GM21576 (cell line): ENCODE results near the gene AFDN.

Source experiments
- ATAC-seq: cut with Tn5 transposase; IDR thresholded peaks from one replicate; pipeline ENCODE4 v1.9.1; 2021; ENCODE audit warnings: mild to moderate bottlenecking, moderate library complexity; ENCODE audit not compliant: unreplicated experiment

Gene AFDN

DNA sequence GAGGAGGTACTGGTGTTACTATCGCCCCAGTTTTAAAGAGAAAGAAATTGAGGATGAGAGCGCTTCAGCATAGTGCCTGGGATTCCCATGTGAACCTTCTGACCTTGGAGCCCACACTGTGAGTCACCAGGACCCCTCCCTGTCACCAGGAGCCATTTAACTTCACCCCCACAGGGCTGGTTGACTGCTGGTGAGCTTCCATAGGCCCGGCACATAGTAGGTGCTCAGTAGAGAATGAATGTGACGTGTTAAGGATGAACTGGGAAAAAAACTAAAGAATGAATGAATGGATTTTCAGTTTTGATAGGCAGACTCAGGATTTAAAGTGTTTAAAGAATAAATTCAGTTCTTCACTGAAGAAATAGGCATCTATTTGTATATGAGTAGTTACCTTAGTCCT lies 117.4 kb downstream of the AFDN start:
- no peak for ATAC-seq

- no peak for ATAC-seq
Observed at GRCh38 chr6:167946007-167946406, 119.3 kb downstream of the AFDN start.

GRCh38 chr6:167946604-167947003 lies 119.9 kb downstream of the AFDN start:
- ATAC-seq = no peak

DNA sequence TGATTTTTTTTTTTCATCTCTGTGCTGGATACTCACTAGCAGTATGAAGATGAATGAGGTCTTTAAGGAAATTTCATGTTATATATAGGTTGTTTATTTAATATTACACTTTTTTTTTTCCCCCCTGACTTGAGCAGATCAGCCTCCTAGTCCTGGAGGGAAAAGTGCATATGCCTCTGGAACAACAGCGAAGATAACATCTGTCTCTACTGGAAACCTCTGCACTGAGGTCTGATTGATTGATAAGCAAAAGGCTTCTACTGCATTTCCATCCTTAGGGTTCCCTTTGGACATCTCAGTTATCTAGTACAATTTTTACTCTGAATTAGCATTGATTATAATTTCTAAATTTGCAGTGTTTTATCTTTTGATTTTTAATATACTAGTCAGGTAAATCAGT lies 121.0 kb downstream of the AFDN start:
- ATAC-seq = no peak

DNA sequence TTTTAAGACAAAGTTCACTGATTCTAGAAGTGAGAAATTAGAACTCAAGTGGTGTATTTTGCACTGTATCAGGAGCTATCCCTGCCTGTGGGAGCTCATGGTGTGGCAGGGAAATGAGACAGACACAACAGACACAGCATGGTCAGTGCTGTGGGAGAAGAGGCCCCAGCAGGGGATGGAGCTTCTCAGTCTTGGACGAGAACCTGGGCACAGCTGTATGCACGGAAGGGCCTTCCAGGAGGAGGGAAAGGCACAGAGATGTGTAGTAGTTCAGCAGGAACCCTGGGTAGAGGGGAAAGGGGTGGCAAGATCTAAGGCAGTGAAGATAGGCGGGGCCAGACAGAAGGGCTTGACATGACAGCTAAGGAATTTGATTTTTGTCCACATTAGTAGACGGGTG lies 122.0 kb downstream of the AFDN start:
- no peak for ATAC-seq

DNA sequence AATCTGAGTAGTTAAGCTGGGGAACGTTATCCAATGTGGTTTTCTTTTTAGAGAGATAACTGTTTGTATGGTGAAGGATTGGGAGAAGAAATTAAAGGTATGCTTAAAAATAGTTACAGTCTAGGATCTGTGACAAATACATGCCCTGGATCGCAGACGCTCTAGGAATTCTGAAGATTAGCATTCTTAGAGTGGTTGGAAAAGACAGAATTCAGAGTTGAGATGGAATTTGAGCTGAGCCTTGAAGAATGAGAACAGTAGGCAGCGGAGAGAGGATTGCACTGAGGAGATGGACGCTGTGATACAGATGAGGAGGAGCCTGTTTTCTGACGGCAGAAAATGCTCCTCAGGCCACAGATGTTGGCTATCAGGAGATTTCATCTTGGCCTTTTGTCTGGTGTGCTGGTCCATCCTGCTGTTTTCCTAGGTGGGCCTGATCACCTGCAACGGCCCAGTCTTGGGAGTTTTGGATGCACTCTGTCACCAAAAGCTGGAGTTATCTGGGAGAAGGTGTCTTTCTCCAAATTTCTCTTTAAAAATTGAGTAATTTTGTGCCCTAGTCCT lies 122.5 kb downstream of the AFDN start:
- ATAC-seq = no peak

GRCh38 chr6:167951781-167952511 lies 125.2 kb downstream of the AFDN start:
- no peak for ATAC-seq

DNA sequence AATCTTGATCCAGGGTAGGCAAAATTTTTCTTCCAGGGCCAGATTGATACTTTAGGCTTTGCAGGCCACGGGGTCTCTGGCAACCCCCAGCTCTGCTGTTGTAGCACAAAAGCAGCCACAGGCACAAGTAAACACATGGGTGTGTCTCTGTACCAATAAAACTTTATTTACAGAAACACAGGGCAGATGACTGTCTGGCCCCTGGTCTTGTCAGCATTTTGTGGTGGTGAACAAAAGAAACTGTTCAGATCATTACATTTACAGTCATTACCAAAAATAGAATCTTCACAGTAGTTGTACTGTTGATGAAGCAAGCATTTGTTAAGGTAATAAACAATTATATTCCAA lies 125.8 kb downstream of the AFDN start:
- no peak for ATAC-seq

DNA sequence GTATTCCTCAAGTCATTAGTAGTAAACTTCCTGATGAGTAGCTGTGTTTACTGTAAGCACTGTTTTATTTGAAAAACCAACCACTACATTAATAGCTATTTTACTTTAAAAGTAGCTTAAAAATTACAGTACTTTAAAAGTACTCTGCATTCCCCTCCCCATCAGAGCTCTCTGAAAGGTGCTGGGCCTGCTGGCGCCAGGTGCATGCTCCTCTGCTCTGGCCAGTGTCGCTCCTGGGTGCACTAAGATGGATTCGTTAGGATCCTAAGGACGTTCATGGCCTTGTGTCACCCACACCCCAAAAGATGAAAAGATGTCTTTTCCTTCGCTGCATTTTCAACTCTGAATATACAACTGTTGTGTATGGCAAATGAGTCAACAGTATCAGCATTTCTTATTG lies 126.8 kb downstream of the AFDN start:
- no peak for ATAC-seq

GRCh38 chr6:167954151-167954550 lies 127.4 kb downstream of the AFDN start:
- no peak for ATAC-seq

DNA sequence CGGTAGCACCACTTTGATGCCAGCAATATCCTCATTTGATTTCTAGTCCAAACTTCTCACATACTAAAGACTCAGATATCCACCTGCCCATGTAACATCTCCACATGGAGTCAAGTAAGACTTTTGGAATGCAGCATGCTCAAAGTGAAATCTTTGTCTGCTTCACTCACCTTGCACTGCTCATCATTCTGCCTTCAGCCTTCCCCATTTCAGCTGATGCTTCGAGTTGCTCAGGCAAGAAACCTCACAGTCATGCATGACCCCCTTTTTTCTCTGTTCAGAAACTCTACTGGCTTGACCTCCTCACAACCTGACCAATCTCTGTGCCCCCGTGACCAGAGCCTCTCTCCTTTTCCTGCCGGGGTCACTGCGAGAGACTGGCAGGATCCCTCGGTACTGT lies 129.8 kb downstream of the AFDN start:
- ATAC-seq = no peak

- ATAC-seq = no peak
Observed at GRCh38 chr6:167956983-167957492, 130.3 kb downstream of the AFDN start.

DNA sequence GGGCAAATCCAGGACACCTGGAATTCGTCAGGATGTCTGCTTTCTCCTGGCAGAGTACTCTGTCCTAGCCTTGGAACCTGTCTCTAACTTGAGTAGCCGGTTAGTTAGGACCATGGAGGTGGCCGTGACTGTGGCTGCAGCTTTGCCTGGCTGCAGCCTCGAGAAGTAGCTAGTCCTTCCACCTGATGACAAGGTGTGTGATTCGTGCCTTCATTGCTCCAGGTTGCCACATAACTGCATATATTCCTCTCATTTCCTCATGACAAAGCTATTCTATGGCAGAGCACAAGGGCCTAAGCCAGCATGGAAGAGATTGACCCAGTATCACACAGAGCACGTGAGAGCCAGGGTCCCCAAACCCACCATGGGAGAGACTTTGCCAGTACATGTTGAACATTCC lies 130.9 kb downstream of the AFDN start:
- ATAC-seq = no peak

- no peak for ATAC-seq
Observed at GRCh38 chr6:167960579-167960978, 133.9 kb downstream of the AFDN start.

DNA sequence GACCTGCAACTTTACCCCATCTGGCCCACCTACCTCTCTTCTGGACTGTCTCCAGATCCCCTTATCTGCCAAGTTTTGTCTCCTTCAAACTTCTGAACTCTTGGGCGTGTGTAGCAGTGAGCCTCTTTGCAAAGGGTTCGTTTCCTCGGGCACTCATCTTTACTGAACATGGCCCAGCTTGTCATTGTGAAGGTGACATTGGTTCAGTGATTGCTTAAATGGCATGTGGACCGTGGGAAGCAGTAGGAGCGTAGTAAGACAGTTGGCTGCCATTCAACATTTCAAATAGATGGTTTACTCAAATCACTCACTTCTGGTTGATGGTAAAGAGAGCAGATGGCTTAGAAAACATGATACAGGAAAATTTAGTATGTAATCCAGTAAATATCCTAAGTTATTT lies 136.0 kb downstream of the AFDN start:
- no peak for ATAC-seq

DNA sequence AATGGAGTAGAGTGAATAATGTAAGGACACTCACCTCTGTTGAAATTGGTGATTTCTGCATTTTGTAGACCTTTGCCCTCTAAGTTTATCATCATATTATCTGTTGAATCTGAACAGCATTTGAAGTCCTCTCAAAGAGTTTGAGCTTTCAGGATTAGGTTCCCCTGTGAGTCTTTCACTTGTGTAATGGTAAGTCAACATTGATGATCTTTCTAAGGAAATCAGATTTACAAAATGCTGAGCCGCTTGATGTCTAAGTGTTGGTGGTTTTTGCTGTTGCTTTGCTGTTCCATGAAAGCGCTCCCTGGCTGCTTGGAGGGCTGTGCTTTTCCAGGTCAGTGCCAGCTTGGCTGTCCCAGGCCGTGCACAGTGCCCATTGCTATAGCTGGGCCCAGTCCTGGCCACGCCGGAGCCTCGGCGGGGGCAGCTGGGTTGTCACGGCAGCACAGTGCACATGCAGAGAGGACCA lies 136.9 kb downstream of the AFDN start:
- no peak for ATAC-seq

- no peak for ATAC-seq
Observed at GRCh38 chr6:167965592-167966539, 139.2 kb downstream of the AFDN start.

DNA sequence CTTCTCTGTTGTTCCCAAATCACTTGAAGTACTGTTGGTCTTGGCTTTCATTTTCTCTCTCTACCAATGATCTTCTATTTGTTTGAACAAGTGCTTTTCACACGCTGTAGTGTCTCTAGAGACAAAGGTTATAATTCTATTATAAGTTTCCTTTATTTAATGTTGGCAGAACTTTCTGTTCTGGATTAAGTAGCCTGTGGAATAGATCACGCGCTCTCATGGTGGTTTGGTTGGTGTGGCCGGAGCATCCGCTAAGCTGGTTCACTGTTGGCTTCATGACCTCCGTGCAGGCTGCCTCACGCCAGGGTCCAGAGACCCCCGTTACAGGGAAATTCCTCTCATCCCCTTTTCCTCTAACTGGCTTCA lies 139.8 kb downstream of the AFDN start:
- ATAC-seq = no peak

DNA sequence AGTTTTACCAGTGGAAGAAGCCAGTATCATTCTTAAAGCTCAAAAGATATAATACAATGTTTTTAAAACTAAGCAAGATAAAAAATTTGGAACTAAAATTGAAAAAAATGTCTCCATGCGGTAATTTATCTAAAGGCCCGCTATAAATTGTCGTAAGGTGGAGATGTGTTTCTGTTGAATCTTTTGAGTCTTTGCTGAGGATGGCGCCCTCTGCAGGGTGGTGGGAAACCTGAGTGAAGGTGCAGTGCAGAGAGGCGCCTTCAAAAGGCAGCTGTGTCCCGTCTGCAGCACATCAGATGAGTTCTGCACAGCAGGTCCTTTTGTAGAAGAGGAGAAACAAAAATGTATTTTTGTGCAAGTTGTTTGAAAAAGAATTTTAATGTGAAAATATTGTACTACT lies 141.4 kb downstream of the AFDN start:
- ATAC-seq = no peak

DNA sequence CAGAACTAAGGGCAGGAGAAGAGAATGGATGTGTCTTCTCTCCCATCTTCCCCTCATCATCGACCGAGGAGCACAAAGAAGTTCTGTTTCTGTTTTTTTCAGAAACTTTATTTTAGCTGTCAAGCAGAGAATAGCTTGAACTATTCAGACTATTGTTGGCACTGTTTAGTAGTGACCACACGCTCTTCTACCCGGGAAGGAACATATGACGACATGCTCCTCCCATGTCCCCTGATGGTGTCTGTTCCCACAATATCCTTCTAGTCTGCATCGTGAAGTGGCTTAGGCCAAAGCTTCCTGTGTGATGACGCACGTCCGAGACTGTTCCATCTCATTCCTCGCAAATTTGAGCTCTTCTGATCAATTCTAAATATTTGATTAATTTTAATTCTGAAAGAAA lies 143.5 kb downstream of the AFDN start:
- no peak for ATAC-seq

GRCh38 chr6:167972193-167972592 lies 145.5 kb downstream of the AFDN start:
- no peak for ATAC-seq
